ENCODE data around the gene RNF103.

RNF103 gene

DNA sequence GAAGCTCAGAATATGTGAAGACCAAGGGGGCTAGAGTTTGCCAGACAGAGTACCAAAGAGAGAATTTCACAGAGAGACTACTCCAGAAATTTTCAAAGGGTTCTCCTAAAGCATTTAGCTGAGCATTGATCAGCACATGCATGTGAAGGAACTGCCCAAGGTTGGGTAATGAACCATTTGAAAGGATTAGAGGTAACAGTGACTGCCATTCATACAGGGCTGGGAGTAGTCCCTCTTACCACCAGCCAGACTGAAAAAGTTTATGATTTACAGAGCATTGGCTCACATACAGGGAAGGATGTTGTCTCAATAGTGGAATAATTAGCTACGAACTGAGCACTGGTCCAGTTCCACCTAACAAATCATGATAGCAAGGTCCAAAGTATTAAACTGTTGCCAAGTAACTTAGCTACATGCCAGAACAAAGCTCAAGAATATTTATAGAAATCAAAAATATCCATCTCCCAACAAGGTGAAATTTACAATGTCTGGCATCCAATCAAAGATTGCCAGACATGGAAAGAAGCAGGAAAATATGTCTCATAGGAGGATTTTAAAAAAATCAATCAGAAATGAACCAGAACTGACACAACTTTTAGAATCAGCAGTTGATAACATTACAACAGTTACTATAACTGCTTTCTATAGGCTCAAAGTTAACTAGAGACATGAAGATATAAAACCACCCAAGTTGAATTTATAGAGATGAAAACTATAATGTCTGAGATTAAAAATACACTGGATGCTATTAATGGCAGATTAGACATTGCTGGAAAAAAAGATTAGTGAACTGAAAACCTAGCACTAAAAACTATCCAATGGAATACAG lies 25.7 kb upstream of the RNF103 start:
- no peak for TF ChIP-seq ZFX (IDR thresholded peaks at IDR 0.05; ENCODE audit: borderline replicate concordance)
- no peak for TF ChIP-seq CTCF (IDR thresholded peaks at IDR 0.05)
- H3K27ac ChIP-seq: peak overlapping the region; percentile 42

GRCh38 chr2:86648681-86649080 lies 25.0 kb upstream of the RNF103 start:
- H3K27ac ChIP-seq: peak overlapping the region; percentile 42
- TF ChIP-seq ZFX (IDR thresholded peaks at IDR 0.05; ENCODE audit: borderline replicate concordance) (no peak), CTCF (IDR thresholded peaks at IDR 0.05) (no peak)

- no peak overlapping the region for H3K27ac ChIP-seq
- TF ChIP-seq ZFX (IDR thresholded peaks at IDR 0.05; ENCODE audit: borderline replicate concordance) (no peak), CTCF (IDR thresholded peaks at IDR 0.05) (no peak)
Measured at GRCh38 chr2:86646865-86647264, 23.2 kb upstream of the RNF103 start.

DNA sequence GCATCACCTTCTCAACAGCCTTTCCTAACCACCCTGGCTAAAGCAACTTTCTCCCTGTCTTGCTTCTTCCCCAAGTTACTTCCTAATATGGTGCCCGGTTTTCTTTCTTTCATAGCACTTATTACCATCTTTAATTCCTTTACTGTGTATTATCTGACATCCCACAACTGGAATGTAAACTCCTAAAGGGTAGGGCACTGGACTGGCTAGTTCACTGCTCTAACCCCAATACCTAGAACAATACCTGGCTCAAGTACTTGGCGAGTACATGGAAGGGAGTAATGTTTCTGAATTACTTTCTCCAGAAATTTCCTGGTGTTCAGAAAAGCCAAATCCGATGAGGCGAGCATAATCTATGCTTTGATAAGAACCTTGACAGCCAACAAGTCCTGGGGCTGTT lies 22.7 kb upstream of the RNF103 start:
- TF ChIP-seq ZFX (IDR thresholded peaks at IDR 0.05; ENCODE audit: borderline replicate concordance) (no peak), CTCF (IDR thresholded peaks at IDR 0.05) (no peak)

DNA sequence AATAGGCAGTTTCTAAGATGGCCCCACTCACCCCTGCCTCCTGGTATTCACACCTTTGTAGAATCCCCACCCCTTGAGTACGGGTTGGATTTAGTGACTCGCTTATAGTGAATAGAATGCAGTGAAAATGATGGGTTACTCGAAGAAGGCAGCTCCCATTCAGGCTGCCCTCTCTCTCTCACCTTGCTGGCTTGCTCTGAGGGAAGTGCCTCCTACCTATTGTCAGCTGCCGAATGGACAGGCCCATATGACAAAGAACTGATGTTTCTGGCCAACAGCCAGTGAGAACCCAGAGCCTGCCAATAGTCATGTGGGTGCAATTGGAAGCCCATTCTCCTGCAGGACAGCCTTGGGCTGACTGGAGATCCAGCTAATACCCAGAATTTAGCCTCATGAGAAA lies 22.1 kb upstream of the RNF103 start:
- TF ChIP-seq ZFX (IDR thresholded peaks at IDR 0.05; ENCODE audit: borderline replicate concordance): no peak
- TF ChIP-seq CTCF (IDR thresholded peaks at IDR 0.05): no peak
- no peak overlapping the region for H3K27ac ChIP-seq

More for the DNA sequence above, 22.7 kb upstream of the RNF103 start:
- H3K27ac ChIP-seq: no peak overlapping the region

DNA sequence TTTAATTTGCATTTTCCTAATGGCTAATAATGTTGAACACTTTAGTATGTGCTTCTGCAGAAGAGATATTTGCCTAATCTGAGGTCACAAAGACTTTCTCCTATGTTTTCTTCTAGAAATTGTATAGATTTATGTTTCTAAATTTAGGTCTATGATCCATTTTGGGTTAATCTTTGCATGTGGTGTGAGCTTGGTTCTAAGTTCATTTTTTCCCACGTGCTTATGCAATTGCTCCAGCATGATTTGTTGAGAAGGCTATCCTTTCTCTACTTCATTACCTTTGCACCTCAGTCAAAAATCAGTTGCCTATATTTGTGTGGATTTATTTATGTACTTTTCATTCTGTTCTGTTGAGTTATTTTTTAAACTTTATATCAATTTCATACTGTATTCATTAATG lies 15.0 kb upstream of the RNF103 start:
- H3K27ac ChIP-seq: no peak overlapping the region
- TF ChIP-seq ZFX (IDR thresholded peaks at IDR 0.05; ENCODE audit: borderline replicate concordance) (no peak), CTCF (IDR thresholded peaks at IDR 0.05) (no peak)

DNA sequence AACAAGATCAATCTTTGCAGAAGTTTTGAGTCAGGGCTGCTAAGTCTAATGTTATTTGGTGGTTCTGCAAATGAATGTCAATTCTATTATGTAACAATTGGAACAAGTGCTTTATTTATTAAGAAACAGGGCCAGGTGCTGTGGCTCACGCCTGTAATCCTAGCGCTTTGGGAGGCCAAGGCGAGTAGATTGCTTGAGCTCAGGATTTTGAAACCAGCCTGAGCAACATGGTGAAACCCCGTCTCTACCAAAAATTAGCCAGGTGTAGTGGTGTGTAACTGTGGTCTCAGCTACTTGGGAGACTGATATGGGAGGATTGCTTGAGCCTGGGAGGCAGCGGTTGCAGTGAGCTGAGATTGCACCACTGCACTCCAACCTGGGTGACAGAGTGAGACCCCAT lies 13.2 kb upstream of the RNF103 start:
- no peak overlapping the region for H3K27ac ChIP-seq
- no peak for TF ChIP-seq ZFX (IDR thresholded peaks at IDR 0.05; ENCODE audit: borderline replicate concordance)
- TF ChIP-seq CTCF (IDR thresholded peaks at IDR 0.05): no peak
